Central memory CD8-positive, alpha-beta T cell (primary cell): ENCODE data around the gene GPR132.
"Not testable (repeated sequence)": the region's sequence is repeated elsewhere in the genome, so short reads cannot be mapped to it uniquely, and the experiment has no call there.

Experiments used
- ATAC-seq: fragments of 150-1000 bp; cut with Tn5 transposase; replicated peaks from 2 replicates; pipeline ENCODE4 v1.10.0; 2022; ENCODE audit warnings: mild to moderate bottlenecking, moderate FRiP score, moderate number of reproducible peaks; ENCODE audit not compliant: poor library complexity, severe bottlenecking; ENCODE audit errors: extremely low read depth
- DNase-seq, 2 donors: peaks; one replicate each; pipeline ENCODE4 v3.0.0; 2021; ENCODE audit warnings: low spot score in 2 of 2
- H3K27ac Mint-ChIP-seq: one replicate; pipeline ENCODE4 v1.8.0; 2022; ENCODE audit warnings: low read depth, mild to moderate bottlenecking, moderate library complexity, mixed read lengths
- H3K27me3 Mint-ChIP-seq: one replicate; pipeline ENCODE4 v1.8.0; 2022; ENCODE audit warnings: mixed read lengths
- H3K36me3 Mint-ChIP-seq: one replicate; pipeline ENCODE4 v1.8.0; 2022; ENCODE audit warnings: mild to moderate bottlenecking, moderate library complexity, mixed read lengths; ENCODE audit not compliant: insufficient read depth
- H3K4me1 Mint-ChIP-seq: one replicate; pipeline ENCODE4 v1.8.0; 2022; ENCODE audit warnings: mixed read lengths
- H3K4me3 Mint-ChIP-seq: one replicate; pipeline ENCODE4 v1.8.0; 2022; ENCODE audit warnings: mild to moderate bottlenecking, moderate library complexity, mixed read lengths
- H3K9me3 Mint-ChIP-seq: one replicate; pipeline ENCODE4 v1.8.0; 2022; ENCODE audit warnings: mixed read lengths

The GPR132 gene

DNA sequence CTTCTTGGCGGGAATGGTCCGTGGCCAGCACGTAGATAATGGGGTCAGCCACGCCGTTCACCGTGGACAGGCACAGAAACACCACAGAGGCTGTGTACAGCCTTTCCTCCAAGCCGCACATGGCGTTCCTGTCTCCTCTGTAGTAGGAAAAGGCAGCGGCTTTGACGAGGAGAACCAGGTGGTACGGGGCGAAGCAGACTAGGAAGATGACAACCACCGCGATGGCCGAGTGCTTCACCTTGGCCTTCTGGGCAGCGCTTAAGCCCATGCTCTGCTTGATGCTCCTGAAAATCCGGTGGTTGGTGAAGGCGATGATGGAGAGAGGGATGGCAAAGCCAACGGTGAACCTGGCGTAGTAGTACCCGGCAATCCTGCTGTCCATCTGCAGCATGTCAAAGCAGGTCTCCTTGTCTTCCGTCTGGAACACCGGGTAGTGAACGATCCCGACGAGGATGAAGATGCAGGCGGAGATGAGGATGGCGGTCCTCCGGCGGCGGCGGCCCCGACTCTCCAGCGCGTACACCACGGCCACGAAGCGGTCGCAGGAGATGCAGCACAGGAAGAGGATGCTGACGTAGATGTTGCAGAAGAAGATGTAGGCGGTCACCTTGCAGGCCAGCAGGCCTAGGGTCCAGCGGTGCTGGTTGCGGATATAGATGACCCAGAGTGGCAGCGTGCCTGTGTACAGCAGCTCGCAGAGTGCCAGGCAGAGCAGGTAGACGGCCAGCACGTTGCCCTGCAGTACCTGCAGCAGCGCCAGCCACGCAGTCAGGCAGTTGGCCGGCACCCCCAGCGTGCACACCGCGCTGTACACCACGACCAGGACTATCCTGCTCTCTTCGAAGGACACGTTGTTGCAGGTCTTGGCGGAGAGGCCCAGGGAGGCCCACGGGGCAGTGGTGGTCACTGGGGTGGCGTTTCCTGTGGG is 13.8 kb downstream of the GPR132 start:
- H3K4me1 Mint-ChIP-seq, result peaks cover 19% of the 10 kb centered on the region
- DNase-seq, result no peak
- no peaks in the 10 kb centered on the region for H3K9me3 Mint-ChIP-seq
- H3K4me3 Mint-ChIP-seq, result peak overlapping the region; percentile 12
- H3K36me3 Mint-ChIP-seq, result peaks cover 54% of the 10 kb centered on the region
- H3K27me3 Mint-ChIP-seq, result no peaks in the 10 kb centered on the region
- ATAC-seq, result no peak
- H3K27ac Mint-ChIP-seq, result peak overlapping the region; percentile 60

DNA sequence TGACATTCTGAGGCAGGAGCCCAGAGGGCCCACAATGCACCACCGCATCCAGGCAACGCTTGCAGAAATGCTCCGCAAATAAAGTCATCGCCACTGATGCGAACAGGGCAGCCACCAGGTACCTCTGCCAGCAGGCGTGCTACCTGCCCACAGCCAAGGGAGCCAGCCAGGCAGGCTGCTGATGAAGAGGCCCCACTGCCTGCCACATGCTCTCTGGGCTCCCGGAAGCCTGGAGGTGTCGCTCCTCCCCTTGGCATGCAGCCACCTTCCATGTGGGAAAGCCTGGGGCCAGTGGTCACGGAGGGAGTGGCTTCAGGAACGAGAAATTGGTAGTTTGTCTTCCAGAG is 14.7 kb downstream of the GPR132 start:
- Mint-ChIP-seq H3K4me3 (no peak overlapping the region), H3K36me3 (peaks cover 52% of the 10 kb centered on the region), H3K9me3 (no peaks in the 10 kb centered on the region), H3K27me3 (no peaks in the 10 kb centered on the region), H3K4me1 (peaks cover 23% of the 10 kb centered on the region), H3K27ac (no peak overlapping the region)
- DNase-seq, result no peak
- ATAC-seq, result no peak

DNA sequence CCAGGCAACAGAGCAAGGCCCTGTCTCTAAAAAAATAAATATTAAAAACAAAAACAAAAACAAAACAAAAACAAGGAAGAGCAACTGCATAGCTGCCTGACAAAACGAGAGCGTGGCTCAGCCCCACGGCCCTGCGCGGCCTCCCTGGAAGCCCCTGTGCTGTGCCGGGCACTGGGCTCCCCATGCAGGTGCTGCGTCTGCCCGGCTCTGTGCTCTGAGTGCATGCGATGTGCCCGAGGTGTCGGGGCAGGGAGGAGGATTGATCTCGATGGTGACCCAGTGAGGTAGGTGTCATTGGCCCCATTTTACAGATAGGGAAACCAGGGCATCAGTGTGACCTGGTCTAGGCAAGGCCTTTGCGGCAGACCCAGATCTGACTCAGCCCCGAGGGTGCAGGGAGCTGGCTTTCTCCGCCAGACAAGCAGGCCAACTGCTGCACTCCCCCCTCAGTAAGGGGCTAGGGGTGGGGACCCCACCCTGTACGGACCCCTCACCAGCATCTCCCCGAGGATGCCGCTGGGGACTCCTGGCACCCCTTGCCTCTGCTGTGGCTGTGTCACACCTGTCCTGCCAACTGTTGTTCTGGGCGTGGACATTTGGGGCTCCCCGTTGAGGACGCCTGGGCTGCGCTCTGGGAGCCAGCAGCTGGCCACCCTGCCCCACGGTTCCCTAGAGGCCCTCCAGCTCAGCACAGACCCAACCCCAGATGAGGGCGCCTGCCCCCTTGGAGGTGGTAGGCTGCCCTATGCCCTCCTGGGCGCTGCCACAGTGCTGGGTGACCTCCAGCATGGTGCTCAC is 15.3 kb downstream of the GPR132 start:
- ATAC-seq, result no peak
- H3K36me3 Mint-ChIP-seq, result peaks cover 48% of the 10 kb centered on the region
- H3K4me3 Mint-ChIP-seq, result no peak overlapping the region
- DNase-seq, result no peak
- H3K27ac Mint-ChIP-seq, result no peak overlapping the region
- H3K9me3 Mint-ChIP-seq, result no peaks in the 10 kb centered on the region
- H3K27me3 Mint-ChIP-seq, result peaks cover 1% of the 10 kb centered on the region
- peaks cover 22% of the 10 kb centered on the region for H3K4me1 Mint-ChIP-seq

GRCh38 chr14:105047283-105048016 is 17.8 kb downstream of the GPR132 start:
- H3K27ac Mint-ChIP-seq, result no peak overlapping the region
- no peak for ATAC-seq

GRCh38 chr14:105046891-105047282 is 18.3 kb downstream of the GPR132 start:
- Mint-ChIP-seq H3K9me3 (no peaks in the 10 kb centered on the region), H3K36me3 (peaks cover 24% of the 10 kb centered on the region), H3K4me1 (peaks cover 25% of the 10 kb centered on the region), H3K27me3 (peaks cover 8% of the 10 kb centered on the region), H3K4me3 (no peak overlapping the region), H3K27ac (no peak overlapping the region)
- DNase-seq (no peak), ATAC-seq (no peak)

More at GRCh38 chr14:105047283-105048016, 17.8 kb downstream of the GPR132 start:
- Mint-ChIP-seq H3K27me3 (peaks cover 8% of the 10 kb centered on the region), H3K36me3 (peaks cover 28% of the 10 kb centered on the region), H3K4me1 (peaks cover 28% of the 10 kb centered on the region), H3K4me3 (no peak overlapping the region), H3K9me3 (no peaks in the 10 kb centered on the region)
- DNase-seq, result no peak

GRCh38 chr14:105045710-105046326 is 19.4 kb downstream of the GPR132 start:
- H3K36me3 Mint-ChIP-seq, result peaks cover 15% of the 10 kb centered on the region
- no peak overlapping the region for H3K27ac Mint-ChIP-seq
- peak overlapping the region; percentile 16 for H3K4me3 Mint-ChIP-seq
- H3K4me1 Mint-ChIP-seq, result peaks cover 15% of the 10 kb centered on the region
- peak; percentile 88 to 94 for DNase-seq
- H3K27me3 Mint-ChIP-seq, result peaks cover 8% of the 10 kb centered on the region
- H3K9me3 Mint-ChIP-seq, result no peaks in the 10 kb centered on the region
- peak; percentile 89 for ATAC-seq

DNA sequence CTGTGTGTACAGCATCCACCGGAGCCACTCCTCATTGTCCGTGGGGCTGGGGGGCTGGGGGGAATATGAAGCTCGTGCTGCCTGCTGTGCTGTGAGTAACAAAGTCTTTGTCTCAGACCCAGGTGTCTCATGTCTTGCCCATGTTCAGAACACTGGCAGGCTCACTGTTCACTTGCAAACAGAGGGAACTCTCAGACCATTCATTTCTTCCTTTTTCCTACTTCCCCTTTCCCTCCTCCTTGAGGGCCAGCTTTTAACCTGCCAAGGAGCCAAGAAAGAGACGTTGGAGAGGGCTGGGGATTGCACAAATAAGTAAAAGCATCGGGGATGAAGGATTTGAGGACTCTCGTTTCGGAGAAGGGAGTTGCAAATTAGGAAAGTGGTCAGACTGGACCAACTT is 21.6 kb downstream of the GPR132 start:
- H3K27ac Mint-ChIP-seq, result no peak overlapping the region
- H3K4me3 Mint-ChIP-seq, result no peak overlapping the region
- H3K4me1 Mint-ChIP-seq, result peaks cover 15% of the 10 kb centered on the region
- H3K36me3 Mint-ChIP-seq, result peaks cover 9% of the 10 kb centered on the region
- no peak for DNase-seq
- H3K9me3 Mint-ChIP-seq, result no peaks in the 10 kb centered on the region
- no peak for ATAC-seq
- peaks cover 8% of the 10 kb centered on the region for H3K27me3 Mint-ChIP-seq

GRCh38 chr14:105042813-105043212 is 22.4 kb downstream of the GPR132 start:
- Mint-ChIP-seq H3K9me3 (no peaks in the 10 kb centered on the region), H3K4me1 (peaks cover 15% of the 10 kb centered on the region), H3K27me3 (peaks cover 8% of the 10 kb centered on the region), H3K36me3 (peaks cover 9% of the 10 kb centered on the region), H3K27ac (no peak overlapping the region), H3K4me3 (no peak overlapping the region)
- no peak for ATAC-seq
- DNase-seq, result no peak

DNA sequence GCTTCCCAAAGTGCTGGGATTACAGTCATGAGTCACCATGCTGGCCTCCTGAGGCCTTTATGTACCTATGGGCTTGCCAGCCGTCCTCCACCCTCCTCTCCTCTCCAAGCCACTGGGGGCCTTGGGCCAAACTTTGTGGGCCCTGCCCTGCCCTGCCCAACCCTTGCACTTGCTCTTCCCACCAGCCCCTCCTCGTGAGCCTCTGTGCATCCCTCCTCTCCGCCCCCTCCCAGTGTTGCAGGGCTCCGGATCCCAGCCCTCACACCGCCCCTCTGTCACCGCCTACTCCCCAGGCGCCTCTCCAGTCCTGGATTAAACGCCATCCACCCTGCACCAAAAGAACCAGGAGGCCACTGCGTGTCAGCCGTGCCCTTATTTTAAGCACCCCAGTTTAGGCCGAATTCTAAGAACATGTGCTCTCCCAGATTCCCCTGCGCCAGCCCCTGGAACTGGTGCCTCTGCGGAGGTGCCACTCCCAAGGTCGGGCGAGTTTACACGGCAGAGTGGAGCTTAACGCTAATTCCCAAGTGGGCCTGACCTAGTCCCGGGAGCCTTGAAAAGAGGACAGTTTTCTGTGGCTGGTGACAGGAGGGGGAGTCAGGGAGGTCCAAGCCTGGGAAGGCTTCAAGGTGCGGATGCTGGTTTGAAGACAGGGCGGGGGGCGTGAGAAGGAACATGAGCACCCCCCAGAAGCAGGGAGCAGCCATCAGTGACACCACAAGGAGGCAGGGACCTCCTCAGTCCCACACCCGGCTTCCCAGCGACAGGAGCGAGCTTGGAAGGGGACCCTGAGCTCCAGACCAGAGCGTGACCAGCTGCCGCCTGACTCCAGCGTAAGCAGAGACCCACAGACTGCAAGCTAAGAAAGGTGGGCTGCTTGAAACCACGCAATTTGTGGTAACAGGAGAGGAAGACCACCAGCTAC is 23.1 kb downstream of the GPR132 start:
- Mint-ChIP-seq H3K4me1 (peaks cover 15% of the 10 kb centered on the region), H3K27ac (no peak overlapping the region), H3K27me3 (peaks cover 8% of the 10 kb centered on the region), H3K9me3 (no peaks in the 10 kb centered on the region), H3K4me3 (no peak overlapping the region), H3K36me3 (peaks cover 10% of the 10 kb centered on the region)
- no peak for ATAC-seq
- no peak for DNase-seq

DNA sequence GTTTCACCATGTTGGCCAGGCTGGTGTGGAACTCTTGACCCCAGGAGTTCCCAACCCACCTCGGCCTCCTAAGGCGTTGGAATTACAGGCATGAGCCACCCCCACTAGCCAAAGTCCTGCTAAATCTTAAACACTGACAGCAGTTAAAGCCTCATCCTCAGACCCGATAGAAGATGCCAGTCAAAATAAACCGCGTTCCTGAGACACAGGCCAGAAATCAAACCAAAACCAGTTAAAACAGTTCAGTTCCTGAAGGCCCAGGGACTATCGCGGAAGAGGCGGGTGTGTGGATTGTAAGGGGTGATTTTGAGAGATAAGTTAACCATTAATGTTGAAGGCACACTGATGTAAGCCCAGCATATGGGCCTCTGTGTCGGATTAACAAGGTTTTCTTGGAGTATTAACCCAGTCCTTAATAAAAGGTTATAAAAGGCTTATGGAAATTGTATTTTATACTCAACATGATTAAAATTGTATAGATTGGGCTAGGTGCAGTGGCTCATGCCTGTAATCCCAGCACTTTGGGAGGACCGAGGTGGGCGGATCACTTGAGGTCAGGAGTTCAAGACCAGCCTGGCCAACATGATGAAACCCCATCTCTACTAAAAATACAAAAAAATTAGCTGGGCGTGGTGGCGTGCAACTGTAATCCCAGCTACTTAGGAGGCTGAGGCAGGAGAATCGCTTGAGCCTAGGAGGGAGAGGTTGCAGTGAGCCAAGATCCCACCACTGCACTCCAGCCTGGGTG is 25.6 kb downstream of the GPR132 start:
- Mint-ChIP-seq H3K9me3 (no peaks in the 10 kb centered on the region), H3K4me1 (peaks cover 2% of the 10 kb centered on the region), H3K27ac (no peak overlapping the region), H3K27me3 (peaks cover 3% of the 10 kb centered on the region), H3K4me3 (no peak overlapping the region), H3K36me3 (peaks cover 4% of the 10 kb centered on the region)
- no peak for DNase-seq
- ATAC-seq, result no peak

DNA sequence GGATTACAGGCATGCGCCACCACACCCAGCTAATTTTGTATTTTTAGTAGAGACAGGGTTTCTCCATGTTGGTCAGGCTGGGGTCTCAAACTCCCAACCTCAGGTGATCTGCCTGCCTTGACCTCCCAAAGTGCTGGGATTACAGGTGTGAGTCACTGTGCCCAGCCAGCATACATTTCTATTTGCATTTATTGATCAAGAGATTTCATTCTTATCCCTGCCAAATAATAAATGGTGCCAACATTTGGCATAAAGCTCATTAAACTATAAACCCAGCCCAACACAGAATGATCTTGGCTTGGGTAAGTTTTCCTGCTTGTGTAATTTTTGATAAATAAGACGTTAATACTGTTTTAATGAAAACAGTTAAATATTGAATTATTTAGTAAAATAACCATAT is 29.6 kb downstream of the GPR132 start:
- H3K4me3 Mint-ChIP-seq, H3K27me3 Mint-ChIP-seq, ATAC-seq: not testable (repeated sequence)

More for the DNA sequence above, 29.6 kb downstream of the GPR132 start:
- not testable (repeated sequence) for H3K36me3 Mint-ChIP-seq, H3K9me3 Mint-ChIP-seq, H3K27ac Mint-ChIP-seq, DNase-seq
- H3K4me1 Mint-ChIP-seq, result peaks cover 14% of the 10 kb centered on the region
